Astrocyte (in vitro differentiated cells and primary cell): Measurements from ENCODE around the gene ZC3H7A. TPM values are rescaled to one million over a fixed set of nuclear protein-coding genes. Genes with fewer than 3 reads are reported as not detected.

Experiments
- DNase-seq: peaks from one replicate; pipeline ENCODE4 v3.0.0-alpha.2; 2010; ENCODE audit warnings: low read depth
- FAIRE-seq: peaks from 2 replicates; lab custom pipeline; 2011; peaks lifted over from hg19 to GRCh38; lab: Jason Lieb, UNC
- H2AFZ ChIP-seq: 2 replicates; pipeline ENCODE4 v1.6.0; 2012; ENCODE audit warnings: low read depth, low read length, inconsistent platforms
- H3K27ac ChIP-seq: 2 replicates; pipeline ENCODE4 v1.5.1; 2011; ENCODE audit warnings: low read depth, low read length, inconsistent platforms
- H3K27me3 ChIP-seq: 2 replicates; pipeline ENCODE4 v1.6.0; 2011; ENCODE audit warnings: low read length, inconsistent platforms; ENCODE audit not compliant: insufficient read depth
- H3K36me3 ChIP-seq: 2 replicates; pipeline ENCODE4 v1.5.1; 2011; ENCODE audit warnings: low read length, inconsistent platforms; ENCODE audit not compliant: insufficient read depth
- H3K4me1 ChIP-seq: 2 replicates; pipeline ENCODE4 v1.5.1; 2011; ENCODE audit warnings: low read length, inconsistent platforms; ENCODE audit not compliant: insufficient read depth
- H3K4me2 ChIP-seq: 2 replicates; pipeline ENCODE4 v1.6.0; 2012; ENCODE audit warnings: low read length, inconsistent platforms
- H3K4me3 ChIP-seq: 2 replicates; pipeline ENCODE4 v1.5.1; 2011; ENCODE audit warnings: low read depth, mild to moderate bottlenecking, low read length, inconsistent platforms; ENCODE audit not compliant: insufficient read depth
- H3K79me2 ChIP-seq: 2 replicates; pipeline ENCODE4 v1.6.0; 2012; ENCODE audit warnings: mild to moderate bottlenecking, low read length, inconsistent platforms; ENCODE audit not compliant: insufficient read depth
- H3K9ac ChIP-seq: 2 replicates; pipeline ENCODE4 v1.6.0; 2012; ENCODE audit warnings: mild to moderate bottlenecking, low read length, inconsistent platforms
- H3K9me3 ChIP-seq: 2 replicates; pipeline ENCODE4 v1.5.1; 2012; ENCODE audit warnings: low read depth, mild to moderate bottlenecking, low read length, inconsistent platforms; ENCODE audit not compliant: insufficient read depth
- H4K20me1 ChIP-seq: 2 replicates; pipeline ENCODE4 v1.6.0; 2012; ENCODE audit warnings: low read length, inconsistent platforms; ENCODE audit not compliant: insufficient read depth
- H3K27ac Mint-ChIP-seq: one replicate; pipeline ENCODE4 v1.8.0; 2021; ENCODE audit warnings: mild to moderate bottlenecking, mixed read lengths; ENCODE audit not compliant: unreplicated experiment
- H3K27me3 Mint-ChIP-seq: one replicate; pipeline ENCODE4 v1.8.0; 2021; ENCODE audit warnings: low read depth, mixed read lengths; ENCODE audit not compliant: unreplicated experiment
- H3K36me3 Mint-ChIP-seq: one replicate; pipeline ENCODE4 v1.8.0; 2021; ENCODE audit warnings: low read depth, mixed read lengths; ENCODE audit not compliant: unreplicated experiment
- H3K4me1 Mint-ChIP-seq: one replicate; pipeline ENCODE4 v1.8.0; 2021; ENCODE audit warnings: low read depth, mixed read lengths; ENCODE audit not compliant: unreplicated experiment
- H3K4me3 Mint-ChIP-seq: one replicate; pipeline ENCODE4 v1.8.0; 2021; ENCODE audit warnings: mild to moderate bottlenecking, moderate library complexity, mixed read lengths; ENCODE audit not compliant: unreplicated experiment
- H3K9me3 Mint-ChIP-seq: one replicate; pipeline ENCODE4 v1.8.0; 2021; ENCODE audit warnings: mild to moderate bottlenecking, mixed read lengths; ENCODE audit not compliant: unreplicated experiment
- CTCF ChIP-seq: IDR thresholded peaks from 2 replicates; pipeline ENCODE4 v1.5.1; 2011; ENCODE audit warnings: low read depth, mild to moderate bottlenecking, inconsistent platforms, low read length, moderate library complexity; ENCODE audit not compliant: insufficient read depth
- EZH2 ChIP-seq: IDR thresholded peaks from 2 replicates; pipeline ENCODE4 v1.6.1; 2012; ENCODE audit warnings: mild to moderate bottlenecking, low read length, inconsistent platforms; ENCODE audit not compliant: insufficient read depth
- total RNA-seq: library from RNA; stranded (reverse); gene quantifications from 2 replicates; pipeline ENCODE4 v1.2.1, GENCODE V29; 2021

The ZC3H7A gene
- total RNA-seq, 1 donor from 2014 or later = 68.7 TPM

- Mint-ChIP-seq H3K36me3 (peaks cover 21% of the 10 kb centered on the region), H3K4me3 (no peak overlapping the region), H3K27ac (no peak overlapping the region), H3K4me1 (peaks cover 16% of the 10 kb centered on the region), H3K9me3 (no peaks in the 10 kb centered on the region), H3K27me3 (no peaks in the 10 kb centered on the region)
- Histone ChIP-seq H3K27ac (no peak overlapping the region), H3K27me3 (no peaks in the 10 kb centered on the region), H2AFZ (no peak overlapping the region), H3K36me3 (peaks cover 17% of the 10 kb centered on the region), H3K9me3 (no peaks in the 10 kb centered on the region), H3K4me2 (no peak overlapping the region), H3K4me1 (peaks cover 12% of the 10 kb centered on the region), H4K20me1 (peaks cover 75% of the 10 kb centered on the region), H3K79me2 (peaks cover 79% of the 10 kb centered on the region), H3K9ac (no peak overlapping the region), H3K4me3 (no peak overlapping the region)
- no peak for TF ChIP-seq CTCF
- no peak for TF ChIP-seq EZH2
- no peak for DNase-seq
- FAIRE-seq = no peak
Measured at GRCh38 chr16:11738742-11739544, 58.1 kb downstream of the ZC3H7A start.

GRCh38 chr16:11737713-11738112, 59.3 kb downstream of the ZC3H7A start:
- Mint-ChIP-seq H3K9me3 (no peaks in the 10 kb centered on the region), H3K4me3 (no peak overlapping the region), H3K36me3 (peaks cover 25% of the 10 kb centered on the region), H3K4me1 (peaks cover 16% of the 10 kb centered on the region), H3K27me3 (no peaks in the 10 kb centered on the region), H3K27ac (no peak overlapping the region)
- DNase-seq (no peak), FAIRE-seq (no peak)
- no peak overlapping the region for H3K4me3 ChIP-seq
- H3K36me3 ChIP-seq = peaks cover 21% of the 10 kb centered on the region
- H3K27ac ChIP-seq = no peak overlapping the region
- no peak overlapping the region for H3K4me2 ChIP-seq
- no peaks in the 10 kb centered on the region for H3K9me3 ChIP-seq
- H4K20me1 ChIP-seq = peaks cover 76% of the 10 kb centered on the region
- no peak overlapping the region for H3K9ac ChIP-seq
- no peak overlapping the region for H2AFZ ChIP-seq
- peaks cover 9% of the 10 kb centered on the region for H3K4me1 ChIP-seq
- TF ChIP-seq EZH2 (no peak), CTCF (no peak)
- no peaks in the 10 kb centered on the region for H3K27me3 ChIP-seq
- H3K79me2 ChIP-seq = peaks cover 80% of the 10 kb centered on the region

- Histone ChIP-seq H3K4me2 (no peak overlapping the region), H3K79me2 (peaks cover 81% of the 10 kb centered on the region), H3K27ac (no peak overlapping the region), H4K20me1 (peaks cover 84% of the 10 kb centered on the region), H3K27me3 (no peaks in the 10 kb centered on the region), H3K9me3 (no peaks in the 10 kb centered on the region), H3K4me1 (peaks cover 9% of the 10 kb centered on the region), H2AFZ (no peak overlapping the region), H3K4me3 (no peak overlapping the region), H3K36me3 (peaks cover 26% of the 10 kb centered on the region), H3K9ac (no peak overlapping the region)
- Mint-ChIP-seq H3K9me3 (no peaks in the 10 kb centered on the region), H3K27ac (no peak overlapping the region), H3K4me3 (no peak overlapping the region), H3K4me1 (peaks cover 16% of the 10 kb centered on the region), H3K27me3 (no peaks in the 10 kb centered on the region), H3K36me3 (peaks cover 29% of the 10 kb centered on the region)
- DNase-seq (no peak), FAIRE-seq (no peak)
- TF ChIP-seq CTCF = no peak
- no peak for TF ChIP-seq EZH2
Measured at GRCh38 chr16:11736903-11737302, 60.2 kb downstream of the ZC3H7A start.
